ENCODE data around the gene TSC22D2. TPM values are rescaled to one million over a fixed set of nuclear protein-coding genes. Genes with fewer than 3 reads are reported as not detected.
A peak's percentile ranks its signal among the peaks of the same experiment; 100 is the strongest.

TSC22D2 gene
- total and polyA plus RNA-seq, 2 of the 4 experiments (the other 2 are of a cell fraction), result 12.2 to 20.5 TPM

DNA sequence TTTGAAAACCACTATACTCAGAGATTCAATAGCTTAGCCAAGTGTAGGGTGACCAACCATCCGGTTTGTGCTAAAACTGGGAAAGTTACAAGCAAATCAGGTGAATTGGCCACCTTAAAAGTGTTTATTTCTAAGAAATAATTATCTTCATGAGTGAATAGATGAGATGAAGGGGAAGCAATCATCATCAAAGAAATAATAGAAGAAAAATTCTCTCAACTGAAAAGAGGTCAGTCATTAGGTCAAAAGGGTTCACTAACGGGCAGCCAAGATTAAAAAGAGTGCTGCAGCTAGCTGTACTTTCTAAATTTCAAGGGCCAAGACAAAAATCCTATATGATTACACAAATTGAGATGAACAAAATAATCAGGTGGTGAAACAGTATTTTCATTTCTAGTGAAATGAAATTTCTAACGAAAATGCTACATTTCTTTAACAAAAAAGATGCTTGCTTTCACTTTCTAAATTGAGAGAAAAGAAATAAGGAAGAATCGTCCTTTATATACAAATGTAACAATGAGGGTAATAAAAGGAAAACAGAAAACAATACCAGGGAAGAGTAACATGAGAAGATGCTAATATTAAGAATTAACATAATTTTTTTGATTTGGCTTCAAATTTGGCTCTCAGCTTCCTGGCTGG lies 34.7 kb upstream of the TSC22D2 start:
- no peak overlapping the region for H3K9ac ChIP-seq (ENCODE audit: low read depth, low read length)
- no CpG with 5 or more reads among the region's 4 CpGs for WGBS, 2 experiments (ENCODE audit: extremely low coverage in 2 of 2, insufficient read length in 1 of 2)
- peak overlapping the region; percentile 57; the same call in 1 of the 2 replicates for H2BK120ac ChIP-seq (ENCODE audit: low read depth, low read length)
- TF ChIP-seq, protein P1, sequence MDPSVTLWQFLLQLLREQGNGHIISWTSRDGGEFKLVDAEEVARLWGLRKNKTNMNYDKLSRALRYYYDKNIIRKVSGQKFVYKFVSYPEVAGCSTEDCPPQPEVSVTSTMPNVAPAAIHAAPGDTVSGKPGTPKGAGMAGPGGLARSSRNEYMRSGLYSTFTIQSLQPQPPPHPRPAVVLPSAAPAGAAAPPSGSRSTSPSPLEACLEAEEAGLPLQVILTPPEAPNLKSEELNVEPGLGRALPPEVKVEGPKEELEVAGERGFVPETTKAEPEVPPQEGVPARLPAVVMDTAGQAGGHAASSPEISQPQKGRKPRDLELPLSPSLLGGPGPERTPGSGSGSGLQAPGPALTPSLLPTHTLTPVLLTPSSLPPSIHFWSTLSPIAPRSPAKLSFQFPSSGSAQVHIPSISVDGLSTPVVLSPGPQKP (IDR thresholded peaks at IDR 0.05; ENCODE audit: borderline replicate concordance, low read depth, low read length), result no peak
- no peak for TF ChIP-seq FOS (IDR thresholded peaks at IDR 0.05; ENCODE audit: low read depth, low read length)
- TF ChIP-seq RFX5 (IDR thresholded peaks at IDR 0.05; ENCODE audit: low read depth, low read length), result no peak
- no peak for TF ChIP-seq MAFK (IDR thresholded peaks at IDR 0.05; ENCODE audit: low read depth, low read length)
- no peak for TF ChIP-seq SMC3 (IDR thresholded peaks at IDR 0.05; ENCODE audit: low read depth, low read length)
- TF ChIP-seq, protein P2, sequence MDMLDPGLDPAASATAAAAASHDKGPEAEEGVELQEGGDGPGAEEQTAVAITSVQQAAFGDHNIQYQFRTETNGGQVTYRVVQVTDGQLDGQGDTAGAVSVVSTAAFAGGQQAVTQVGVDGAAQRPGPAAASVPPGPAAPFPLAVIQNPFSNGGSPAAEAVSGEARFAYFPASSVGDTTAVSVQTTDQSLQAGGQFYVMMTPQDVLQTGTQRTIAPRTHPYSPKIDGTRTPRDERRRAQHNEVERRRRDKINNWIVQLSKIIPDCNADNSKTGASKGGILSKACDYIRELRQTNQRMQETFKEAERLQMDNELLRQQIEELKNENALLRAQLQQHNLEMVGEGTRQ (IDR thresholded peaks at IDR 0.05; ENCODE audit: low read depth, low read length), result no peak
- no peak for TF ChIP-seq RCOR1 (IDR thresholded peaks at IDR 0.05; ENCODE audit: insufficient replicate concordance, low read length)
- TF ChIP-seq, protein P3, sequence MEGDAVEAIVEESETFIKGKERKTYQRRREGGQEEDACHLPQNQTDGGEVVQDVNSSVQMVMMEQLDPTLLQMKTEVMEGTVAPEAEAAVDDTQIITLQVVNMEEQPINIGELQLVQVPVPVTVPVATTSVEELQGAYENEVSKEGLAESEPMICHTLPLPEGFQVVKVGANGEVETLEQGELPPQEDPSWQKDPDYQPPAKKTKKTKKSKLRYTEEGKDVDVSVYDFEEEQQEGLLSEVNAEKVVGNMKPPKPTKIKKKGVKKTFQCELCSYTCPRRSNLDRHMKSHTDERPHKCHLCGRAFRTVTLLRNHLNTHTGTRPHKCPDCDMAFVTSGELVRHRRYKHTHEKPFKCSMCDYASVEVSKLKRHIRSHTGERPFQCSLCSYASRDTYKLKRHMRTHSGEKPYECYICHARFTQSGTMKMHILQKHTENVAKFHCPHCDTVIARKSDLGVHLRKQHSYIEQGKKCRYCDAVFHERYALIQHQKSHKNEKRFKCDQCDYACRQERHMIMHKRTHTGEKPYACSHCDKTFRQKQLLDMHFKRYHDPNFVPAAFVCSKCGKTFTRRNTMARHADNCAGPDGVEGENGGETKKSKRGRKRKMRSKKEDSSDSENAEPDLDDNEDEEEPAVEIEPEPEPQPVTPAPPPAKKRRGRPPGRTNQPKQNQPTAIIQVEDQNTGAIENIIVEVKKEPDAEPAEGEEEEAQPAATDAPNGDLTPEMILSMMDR (conservative IDR thresholded peaks at IDR 0.05; ENCODE audit: low read depth, low read length), result no peak
- H2AFZ ChIP-seq (replicated peaks; ENCODE audit: low read length, poor library complexity), result no peak overlapping the region
- H2AK9ac ChIP-seq (replicated peaks; ENCODE audit: low read depth, low read length, poor library complexity), result no peak overlapping the region
- H4K91ac ChIP-seq (ENCODE audit: insufficient read depth, low read depth, low read length), result no peak overlapping the region
- no peak overlapping the region; the same call in 1 of the 2 replicates for H3K4ac ChIP-seq (ENCODE audit: low read depth, low read length)
- H3K4me2 ChIP-seq (ENCODE audit: low read depth, low read length), result no peak overlapping the region
- no peak overlapping the region for H3K23ac ChIP-seq (ENCODE audit: low read depth, low read length)
- H3K56ac ChIP-seq (ENCODE audit: extremely low read depth, insufficient read depth, low read length), result no peak overlapping the region
- H2BK5ac ChIP-seq (ENCODE audit: low read depth, low read length, poor library complexity, severe bottlenecking), result peak overlapping the region; percentile 35
- H4K8ac ChIP-seq (ENCODE audit: low read depth in 2 of 2, low read length in 2 of 2), result no peak overlapping the region
- no peaks in the 10 kb centered on the region for H4K20me1 ChIP-seq (ENCODE audit: insufficient read depth, low read length)
- H2AK5ac ChIP-seq (ENCODE audit: low read depth, low read length), result no peak overlapping the region
- DNase-seq (no peak), ATAC-seq (ENCODE audit: low read depth) (no peak)
- no peak overlapping the region for H4K5ac ChIP-seq (ENCODE audit: low read depth, low read length)
- intact Hi-C loops (cut with micrococcal nuclease) (no loop called here), in situ Hi-C loops (cut with MboI; ENCODE audit: low sequenced_read_pairs) (no loop called here), dilution Hi-C loops (cut with HindIII; ENCODE audit: low sequenced_read_pairs, unreplicated experiment) (no loop called here)
- H3K36me3 ChIP-seq (ENCODE audit: control insufficient read depth, insufficient read depth, low read length), result no peaks in the 10 kb centered on the region
- H2BK20ac ChIP-seq (ENCODE audit: low read depth, low read length), result no peak overlapping the region
- H3K18ac ChIP-seq (ENCODE audit: low read depth, low read length), result no peak overlapping the region
- H3K27me3 ChIP-seq (ENCODE audit: control insufficient read depth, insufficient read depth, low read length), result no peaks in the 10 kb centered on the region
- no peak overlapping the region for H2BK15ac ChIP-seq (ENCODE audit: low read depth, low read length)
- H3K9me3 ChIP-seq (ENCODE audit: control insufficient read depth, insufficient read depth, low read length), result no peaks in the 10 kb centered on the region
- no peak overlapping the region for H3K27ac ChIP-seq (ENCODE audit: insufficient read depth, low read length)
- CTCF ChIA-PET, result interaction anchor here (1.0 kb wide), 1 partner anchor 20 kb away, joined by 3 read pairs; no protein-coding TSS in a partner anchor
- H3K9me1 ChIP-seq (ENCODE audit: insufficient read depth, low read length), result no peaks in the 10 kb centered on the region
- H3K4me1 ChIP-seq (ENCODE audit: control insufficient read depth, insufficient read depth, low read length), result peaks cover 7% of the 10 kb centered on the region
- H3K4me3 ChIP-seq (ENCODE audit: insufficient read depth, low read depth, low read length), result no peak overlapping the region
- no TSS peak for BruUV-seq (replicated peaks)
- H3K79me1 ChIP-seq (ENCODE audit: low read depth in 1 of 2, low read length in 2 of 2), result peaks cover 5 to 11% of the 10 kb centered on the region in 2 experiments; a peak in 3 of 4 replicates
- no peak overlapping the region for H3K14ac ChIP-seq (replicated peaks; ENCODE audit: low read depth, low read length)
- POLR2A ChIA-PET (ENCODE audit: unreplicated experiment), result no interaction called here
